ENCODE results near the gene PPP1R15B. TPM values are rescaled to one million over a fixed set of nuclear protein-coding genes. Genes with fewer than 3 reads are reported as not detected.

PPP1R15B gene
- total and polyA plus RNA-seq, 4 donors: 6.8 to 59.9 (median 26.5) TPM

DNA sequence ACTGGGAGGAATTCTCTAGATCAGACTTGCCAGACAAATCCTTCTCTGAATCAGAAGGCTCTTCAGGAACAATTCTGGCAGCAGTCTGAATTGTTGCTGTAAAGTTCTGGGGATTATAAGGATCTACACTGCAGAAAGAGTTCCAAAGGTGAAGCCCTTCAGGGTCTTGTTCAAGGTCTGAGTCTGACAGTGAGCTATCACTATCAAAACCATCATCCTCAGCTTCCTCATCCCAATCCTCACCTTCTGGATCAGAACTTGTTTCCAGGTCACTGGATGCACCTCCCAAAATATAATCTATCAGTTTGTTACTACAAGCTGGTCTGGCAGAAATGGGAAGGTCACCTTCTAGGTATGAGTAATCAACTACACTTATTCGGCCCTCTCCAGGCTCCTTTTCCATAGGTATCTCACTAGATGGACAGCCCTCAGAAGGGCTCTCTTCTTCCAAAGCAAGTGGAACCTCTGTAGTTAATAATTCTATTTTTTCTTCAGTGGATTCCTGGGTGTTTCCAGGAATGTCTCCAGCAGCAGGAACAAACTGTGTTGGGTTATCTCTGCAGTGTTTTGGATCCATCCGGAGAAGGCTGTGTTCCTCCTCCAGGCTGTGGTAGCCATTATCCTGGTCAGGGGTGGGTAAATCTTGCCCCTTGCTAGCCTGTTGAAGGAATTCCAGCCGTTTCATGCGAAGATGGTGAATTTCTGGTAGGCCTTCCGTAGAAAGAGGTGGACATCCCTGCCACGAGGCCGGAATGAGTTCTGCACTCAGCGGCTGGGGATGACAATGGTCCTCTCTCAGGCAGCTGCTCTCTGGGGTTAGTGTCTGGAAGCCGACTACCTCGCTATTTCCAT lies 1.6 kb downstream of the PPP1R15B start:
- H3K27me3 ChIP-seq (ENCODE audit: control insufficient read depth in 1 of 2, insufficient read depth in 2 of 2, low read length in 1 of 2): no peaks in the 10 kb centered on the region
- H3K4me3 ChIP-seq (ENCODE audit: low read length in 2 of 2): peak overlapping the region; percentile 55 to 58
- intact Hi-C loops (cut with DNase I): loop anchor here (5.0 to 10.0 kb wide), 2 partner anchors 97 to 545 kb away; partner anchors contain the start of gene SNRPE (in 1 of the 2)
- H3K9me3 ChIP-seq (ENCODE audit: control insufficient read depth, low read length): no peaks in the 10 kb centered on the region
- DNase-seq (no peak), ATAC-seq (ENCODE audit: low FRiP score) (no peak)
- 0% methylated on average over 10 of the region's 10 CpGs for WGBS, 2 donors
- H3K36me3 ChIP-seq (ENCODE audit: control insufficient read depth in 1 of 2, insufficient read depth in 2 of 2, low read length in 1 of 2): peaks cover 0 to 1% of the 10 kb centered on the region in 2 donors
- peak overlapping the region; percentile 70 to 97 for H3K27ac ChIP-seq (ENCODE audit: low read depth in 1 of 2, low read length in 2 of 2)
- peaks cover 3 to 4% of the 10 kb centered on the region in 2 donors for H3K4me1 ChIP-seq (ENCODE audit: control insufficient read depth in 1 of 2, insufficient read depth in 2 of 2, low read length in 2 of 2)

- DNase-seq: no peak
- no peaks in the 10 kb centered on the region for H3K9me3 ChIP-seq (ENCODE audit: control insufficient read depth, low read length)
- WGBS, 2 donors: 0% methylated on average over 3 of the region's 3 CpGs
- intact Hi-C loops (cut with DNase I): loop anchor here in 1 of 2 donors (10.0 kb wide), 1 partner anchor 544 kb away; the partner anchor contains the start of gene SNRPE
- peaks cover 0 to 1% of the 10 kb centered on the region in 2 donors for H3K36me3 ChIP-seq (ENCODE audit: control insufficient read depth in 1 of 2, insufficient read depth in 2 of 2, low read length in 1 of 2)
- H3K27ac ChIP-seq (ENCODE audit: low read depth in 1 of 2, low read length in 2 of 2): no peak overlapping the region
- no peak for ATAC-seq (ENCODE audit: low FRiP score)
- H3K27me3 ChIP-seq (ENCODE audit: control insufficient read depth in 1 of 2, insufficient read depth in 2 of 2, low read length in 1 of 2): no peaks in the 10 kb centered on the region
- peaks cover 3 to 4% of the 10 kb centered on the region in 2 donors for H3K4me1 ChIP-seq (ENCODE audit: control insufficient read depth in 1 of 2, insufficient read depth in 2 of 2, low read length in 2 of 2)
- peak overlapping the region; percentile 55 to 58 for H3K4me3 ChIP-seq (ENCODE audit: low read length in 2 of 2)
These were observed 2.5 kb downstream of the PPP1R15B start for GRCh38 chr1:204409123-204409522.

DNA sequence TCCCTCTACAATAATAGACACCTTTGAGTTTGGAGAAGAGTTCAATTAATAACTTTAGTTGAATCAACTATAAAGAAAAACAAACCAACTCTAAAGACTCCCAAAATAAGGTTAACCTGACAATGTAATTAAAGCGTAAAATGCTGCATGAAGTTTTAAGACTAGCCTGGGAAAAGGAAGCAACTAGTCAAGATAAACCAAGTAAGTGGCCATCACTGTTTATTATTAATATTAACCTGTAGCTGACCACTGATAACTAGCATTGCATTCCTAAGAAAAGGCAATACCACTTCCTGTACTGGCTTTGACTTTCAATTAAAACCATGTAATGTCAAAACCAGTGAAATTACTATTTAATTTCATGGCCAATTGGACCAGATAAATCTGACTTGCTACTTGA lies 3.0 kb downstream of the PPP1R15B start:
- intact Hi-C loops (cut with DNase I): loop anchor here in 1 of 2 donors (10.0 kb wide), 1 partner anchor 544 kb away; the partner anchor contains the start of gene SNRPE
- no peaks in the 10 kb centered on the region for H3K27me3 ChIP-seq (ENCODE audit: control insufficient read depth in 1 of 2, insufficient read depth in 2 of 2, low read length in 1 of 2)
- H3K4me3 ChIP-seq (ENCODE audit: low read length in 2 of 2): peak overlapping the region; percentile 55 to 58
- peaks cover 3 to 4% of the 10 kb centered on the region in 2 donors for H3K4me1 ChIP-seq (ENCODE audit: control insufficient read depth in 1 of 2, insufficient read depth in 2 of 2, low read length in 2 of 2)
- H3K36me3 ChIP-seq (ENCODE audit: control insufficient read depth in 1 of 2, insufficient read depth in 2 of 2, low read length in 1 of 2): peaks cover 0 to 1% of the 10 kb centered on the region in 2 donors
- DNase-seq (no peak), ATAC-seq (ENCODE audit: low FRiP score) (no peak)
- no peaks in the 10 kb centered on the region for H3K9me3 ChIP-seq (ENCODE audit: control insufficient read depth, low read length)
- H3K27ac ChIP-seq (ENCODE audit: low read depth in 1 of 2, low read length in 2 of 2): no peak overlapping the region
- 0 to 2% methylated on average over 1 of the region's 1 CpG for WGBS, 2 donors

DNA sequence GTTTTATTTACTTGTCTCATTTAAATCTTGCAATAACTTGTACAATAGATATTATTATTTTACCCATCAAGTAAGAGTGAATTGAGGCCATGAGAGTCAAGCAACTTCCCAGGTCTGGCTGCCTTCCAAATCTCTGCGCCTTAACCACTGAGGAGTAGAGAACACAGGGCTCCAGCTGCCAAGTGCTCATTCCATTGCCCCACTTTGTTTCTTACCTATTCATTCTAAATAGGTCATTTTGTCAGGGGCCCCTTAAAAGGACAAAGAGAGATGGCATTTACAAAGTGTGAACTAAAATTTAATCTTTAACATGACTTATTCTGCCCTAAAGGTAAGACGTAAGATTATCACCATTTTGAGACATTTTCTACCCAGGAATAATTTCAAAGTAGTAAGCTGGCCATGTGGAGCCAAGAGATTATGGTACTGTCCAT lies 3.5 kb downstream of the PPP1R15B start:
- peaks cover 3 to 4% of the 10 kb centered on the region in 2 donors for H3K4me1 ChIP-seq (ENCODE audit: control insufficient read depth in 1 of 2, insufficient read depth in 2 of 2, low read length in 2 of 2)
- ATAC-seq (ENCODE audit: low FRiP score) (no peak), DNase-seq (peak; percentile 75 to 87)
- H3K36me3 ChIP-seq (ENCODE audit: control insufficient read depth in 1 of 2, insufficient read depth in 2 of 2, low read length in 1 of 2): peaks cover 0 to 1% of the 10 kb centered on the region in 2 donors
- 1% methylated on average over 2 of the region's 2 CpGs for WGBS, 2 donors
- no peaks in the 10 kb centered on the region for H3K27me3 ChIP-seq (ENCODE audit: control insufficient read depth in 1 of 2, insufficient read depth in 2 of 2, low read length in 1 of 2)
- no peaks in the 10 kb centered on the region for H3K9me3 ChIP-seq (ENCODE audit: control insufficient read depth, low read length)
- H3K4me3 ChIP-seq (ENCODE audit: low read length in 2 of 2): peak overlapping the region; percentile 55 to 58
- intact Hi-C loops (cut with DNase I): loop anchor here in 1 of 2 donors (10.0 kb wide), 1 partner anchor 543 kb away; the partner anchor contains the start of gene SNRPE
- H3K27ac ChIP-seq (ENCODE audit: low read depth in 1 of 2, low read length in 2 of 2): no peak overlapping the region

GRCh38 chr1:204407295-204407971 lies 4.2 kb downstream of the PPP1R15B start:
- intact Hi-C loops (cut with DNase I): loop anchor here in 1 of 2 donors (10.0 kb wide), 1 partner anchor 543 kb away; the partner anchor contains the start of gene SNRPE
- no peak for DNase-seq
- Histone ChIP-seq H3K27me3 (ENCODE audit: control insufficient read depth in 1 of 2, insufficient read depth in 2 of 2, low read length in 1 of 2) (no peaks in the 10 kb centered on the region), H3K9me3 (ENCODE audit: control insufficient read depth, low read length) (no peaks in the 10 kb centered on the region), H3K27ac (ENCODE audit: low read depth in 1 of 2, low read length in 2 of 2) (no peak overlapping the region), H3K36me3 (ENCODE audit: control insufficient read depth in 1 of 2, insufficient read depth in 2 of 2, low read length in 1 of 2) (peaks cover 0 to 1% of the 10 kb centered on the region in 2 donors), H3K4me1 (ENCODE audit: control insufficient read depth in 1 of 2, insufficient read depth in 2 of 2, low read length in 2 of 2) (peaks cover 3 to 4% of the 10 kb centered on the region in 2 donors), H3K4me3 (ENCODE audit: low read length in 2 of 2) (peak overlapping the region; percentile 55 to 58)
- no peak for ATAC-seq (ENCODE audit: low FRiP score)
- WGBS, 2 donors: 1 to 2% methylated on average over 3 of the region's 3 CpGs

DNA sequence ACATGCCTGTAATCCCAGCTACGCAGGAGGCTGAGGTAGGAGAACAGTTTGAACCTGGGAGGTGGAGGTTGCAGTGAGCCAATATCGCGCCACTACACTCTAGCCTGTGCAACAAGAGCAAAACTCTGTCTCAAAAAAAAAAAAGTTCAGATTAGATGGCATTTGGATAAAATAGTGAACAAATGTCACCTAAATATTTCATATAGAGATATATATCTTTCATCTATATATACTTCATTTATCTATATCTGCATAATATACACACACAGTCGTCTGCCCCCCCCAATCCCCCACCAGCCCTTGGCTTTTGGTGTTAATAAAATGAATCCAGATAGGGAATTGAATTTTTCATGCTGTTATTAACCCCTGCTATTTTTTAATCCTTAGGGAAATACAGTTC lies 5.0 kb downstream of the PPP1R15B start:
- ATAC-seq (ENCODE audit: low FRiP score) (no peak), DNase-seq (no peak)
- Histone ChIP-seq H3K36me3 (ENCODE audit: control insufficient read depth in 1 of 2, insufficient read depth in 2 of 2, low read length in 1 of 2) (peaks cover 0 to 1% of the 10 kb centered on the region in 2 donors), H3K4me3 (ENCODE audit: low read length in 2 of 2) (peak overlapping the region; percentile 57 to 59), H3K27ac (ENCODE audit: low read depth in 1 of 2, low read length in 2 of 2) (no peak overlapping the region), H3K27me3 (ENCODE audit: control insufficient read depth in 1 of 2, insufficient read depth in 2 of 2, low read length in 1 of 2) (no peaks in the 10 kb centered on the region), H3K4me1 (ENCODE audit: control insufficient read depth in 1 of 2, insufficient read depth in 2 of 2, low read length in 2 of 2) (peaks cover 3 to 4% of the 10 kb centered on the region in 2 donors), H3K9me3 (ENCODE audit: control insufficient read depth, low read length) (no peaks in the 10 kb centered on the region)
- 26 to 31% methylated on average over 4 of the region's 4 CpGs for WGBS, 2 donors
- intact Hi-C loops (cut with DNase I): loop anchor here in 1 of 2 donors (10.0 kb wide), 1 partner anchor 542 kb away; the partner anchor contains the start of gene SNRPE

- Histone ChIP-seq H3K4me1 (ENCODE audit: control insufficient read depth in 1 of 2, insufficient read depth in 2 of 2, low read length in 2 of 2) (peaks cover 3 to 4% of the 10 kb centered on the region in 2 donors), H3K36me3 (ENCODE audit: control insufficient read depth in 1 of 2, insufficient read depth in 2 of 2, low read length in 1 of 2) (peaks cover 0 to 1% of the 10 kb centered on the region in 2 donors), H3K4me3 (ENCODE audit: low read length in 2 of 2) (peak overlapping the region in 1 of 2 donors; percentile 20), H3K27ac (ENCODE audit: low read depth in 1 of 2, low read length in 2 of 2) (no peak overlapping the region), H3K9me3 (ENCODE audit: control insufficient read depth, low read length) (no peaks in the 10 kb centered on the region), H3K27me3 (ENCODE audit: control insufficient read depth in 1 of 2, insufficient read depth in 2 of 2, low read length in 1 of 2) (no peaks in the 10 kb centered on the region)
- intact Hi-C loops (cut with DNase I): loop anchor here in 1 of 2 donors (10.0 kb wide), 1 partner anchor 541 kb away; the partner anchor contains the start of gene SNRPE
- WGBS, 2 donors: 11 to 19% methylated on average over 2 of the region's 2 CpGs
- DNase-seq (no peak), ATAC-seq (ENCODE audit: low FRiP score) (no peak)
These were observed 5.6 kb downstream of the PPP1R15B start for GRCh38 chr1:204405988-204406387.

GRCh38 chr1:204404629-204405028 lies 7.0 kb downstream of the PPP1R15B start:
- no peak overlapping the region for H3K4me3 ChIP-seq (ENCODE audit: low read length in 2 of 2)
- peaks cover 0 to under 1% of the 10 kb centered on the region in 2 donors for H3K36me3 ChIP-seq (ENCODE audit: control insufficient read depth in 1 of 2, insufficient read depth in 2 of 2, low read length in 1 of 2)
- H3K27ac ChIP-seq (ENCODE audit: low read depth in 1 of 2, low read length in 2 of 2): no peak overlapping the region
- 61 to 62% methylated on average over 2 of the region's 2 CpGs for WGBS, 2 donors
- intact Hi-C loops (cut with DNase I): loop anchor here in 1 of 2 donors (10.0 kb wide), 1 partner anchor 540 kb away; the partner anchor contains the start of gene SNRPE
- no peaks in the 10 kb centered on the region for H3K9me3 ChIP-seq (ENCODE audit: control insufficient read depth, low read length)
- no peaks in the 10 kb centered on the region for H3K27me3 ChIP-seq (ENCODE audit: control insufficient read depth in 1 of 2, insufficient read depth in 2 of 2, low read length in 1 of 2)
- DNase-seq (no peak), ATAC-seq (ENCODE audit: low FRiP score) (no peak)
- peaks cover under 1 to 3% of the 10 kb centered on the region in 2 donors for H3K4me1 ChIP-seq (ENCODE audit: control insufficient read depth in 1 of 2, insufficient read depth in 2 of 2, low read length in 2 of 2)

Measured in aorta (tissue), 5 donors.